RKO (cell line): Measurements from ENCODE around the gene PELI3.

Experiments used
- DNase-seq: peaks from one replicate; pipeline ENCODE4 v3.0.0-alpha.2; 2016; ENCODE audit warnings: low spot score

Gene PELI3

GRCh38 chr11:66505276-66505816, 38.6 kb downstream of the PELI3 start:
- no peak for DNase-seq

- peak; percentile 26 for DNase-seq
These were observed 42.4 kb downstream of the PELI3 start for GRCh38 chr11:66509131-66509561.

GRCh38 chr11:66510271-66510989, 43.7 kb downstream of the PELI3 start, which contains the start of gene BBS1:
Gene BBS1, plus strand, starts transcription at chr11:66510635. Its CDS starts 25 bp downstream, at chr11:66510660.
- DNase-seq: peak; percentile 81

GRCh38 chr11:66510990-66511339, 44.3 kb downstream of the PELI3 start:
- DNase-seq: no peak

- no peak for DNase-seq
These were observed 56.9 kb downstream of the PELI3 start for GRCh38 chr11:66523611-66524010.

GRCh38 chr11:66524304-66525040, 57.8 kb downstream of the PELI3 start:
- DNase-seq: no peak
